ENCODE measurements around the gene TNXB.
A peak's percentile ranks its signal among the peaks of the same experiment; 100 is the strongest.

TNXB gene

GRCh38 chr6:32089082-32089828 is 19.9 kb downstream of the TNXB start:
- Mint-ChIP-seq H3K27me3 (ENCODE audit: low read depth) (peaks cover 51% of the 10 kb centered on the region), H3K9me3 (no peaks in the 10 kb centered on the region), H3K4me1 (ENCODE audit: low read depth) (peaks cover 7% of the 10 kb centered on the region), H3K36me3 (ENCODE audit: low read depth) (no peaks in the 10 kb centered on the region), H3K27ac (no peak overlapping the region), H3K4me3 (no peak overlapping the region)
- DNase-seq (ENCODE audit: low spot score) = no peak

GRCh38 chr6:32088487-32089049 is 20.6 kb downstream of the TNXB start:
- peaks cover 54% of the 10 kb centered on the region for H3K27me3 Mint-ChIP-seq (ENCODE audit: low read depth)
- no peaks in the 10 kb centered on the region for H3K9me3 Mint-ChIP-seq
- H3K4me1 Mint-ChIP-seq (ENCODE audit: low read depth) = peaks cover 7% of the 10 kb centered on the region
- H3K4me3 Mint-ChIP-seq = no peak overlapping the region
- DNase-seq (ENCODE audit: low spot score) = no peak
- no peak overlapping the region for H3K27ac Mint-ChIP-seq
- no peaks in the 10 kb centered on the region for H3K36me3 Mint-ChIP-seq (ENCODE audit: low read depth)

- Mint-ChIP-seq H3K9me3 (no peaks in the 10 kb centered on the region), H3K4me1 (ENCODE audit: low read depth) (peaks cover 7% of the 10 kb centered on the region), H3K36me3 (ENCODE audit: low read depth) (no peaks in the 10 kb centered on the region), H3K27me3 (ENCODE audit: low read depth) (peaks cover 49% of the 10 kb centered on the region), H3K27ac (no peak overlapping the region), H3K4me3 (no peak overlapping the region)
- peak; percentile 58 for DNase-seq (ENCODE audit: low spot score)
These were observed 21.3 kb downstream of the TNXB start for GRCh38 chr6:32087574-32088486.

DNA sequence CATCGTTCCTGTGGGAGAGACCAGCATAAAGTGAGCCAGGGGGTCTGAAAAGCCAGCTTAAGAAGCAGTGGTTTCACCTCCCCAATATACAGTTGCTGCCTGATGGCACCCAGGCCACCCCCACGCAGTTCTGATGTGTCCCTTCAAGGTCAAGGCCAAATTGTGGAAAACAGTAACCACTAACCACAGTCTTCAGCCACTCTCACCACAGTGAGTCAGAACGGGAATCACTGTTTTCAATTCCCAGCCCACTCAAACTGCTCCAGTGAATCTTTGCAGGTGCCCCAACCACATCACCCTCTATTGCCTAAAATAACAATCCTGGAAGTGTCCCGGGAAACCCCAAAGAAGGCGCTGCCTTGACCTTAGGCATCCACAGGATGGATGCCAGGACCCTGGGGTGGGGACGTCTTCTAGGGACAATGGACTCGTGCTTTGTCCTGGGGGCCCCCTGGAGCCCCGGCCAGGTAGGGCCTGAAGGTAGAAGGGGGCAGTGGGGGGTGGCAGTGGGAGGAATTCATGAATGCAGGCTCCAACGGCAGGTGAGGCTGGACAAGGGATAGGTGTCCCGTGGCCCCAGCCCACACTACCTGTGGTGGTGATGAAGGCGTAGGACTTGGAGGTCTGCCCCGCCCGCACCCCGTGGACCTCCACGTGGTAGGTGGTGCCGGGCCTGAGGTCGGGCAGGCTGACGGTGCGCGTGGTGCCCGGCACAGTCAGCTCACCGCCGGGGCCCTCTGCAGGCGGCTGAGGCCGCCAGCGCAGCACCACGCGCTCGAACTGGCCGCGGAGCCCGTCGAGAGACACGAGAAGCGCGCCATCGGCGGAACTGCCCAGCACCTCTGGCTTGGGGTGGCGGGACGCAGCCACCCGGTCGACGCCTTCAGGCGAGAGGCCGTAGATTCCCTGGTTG is 22.2 kb downstream of the TNXB start:
- DNase-seq (ENCODE audit: low spot score) = peak; percentile 60

DNA sequence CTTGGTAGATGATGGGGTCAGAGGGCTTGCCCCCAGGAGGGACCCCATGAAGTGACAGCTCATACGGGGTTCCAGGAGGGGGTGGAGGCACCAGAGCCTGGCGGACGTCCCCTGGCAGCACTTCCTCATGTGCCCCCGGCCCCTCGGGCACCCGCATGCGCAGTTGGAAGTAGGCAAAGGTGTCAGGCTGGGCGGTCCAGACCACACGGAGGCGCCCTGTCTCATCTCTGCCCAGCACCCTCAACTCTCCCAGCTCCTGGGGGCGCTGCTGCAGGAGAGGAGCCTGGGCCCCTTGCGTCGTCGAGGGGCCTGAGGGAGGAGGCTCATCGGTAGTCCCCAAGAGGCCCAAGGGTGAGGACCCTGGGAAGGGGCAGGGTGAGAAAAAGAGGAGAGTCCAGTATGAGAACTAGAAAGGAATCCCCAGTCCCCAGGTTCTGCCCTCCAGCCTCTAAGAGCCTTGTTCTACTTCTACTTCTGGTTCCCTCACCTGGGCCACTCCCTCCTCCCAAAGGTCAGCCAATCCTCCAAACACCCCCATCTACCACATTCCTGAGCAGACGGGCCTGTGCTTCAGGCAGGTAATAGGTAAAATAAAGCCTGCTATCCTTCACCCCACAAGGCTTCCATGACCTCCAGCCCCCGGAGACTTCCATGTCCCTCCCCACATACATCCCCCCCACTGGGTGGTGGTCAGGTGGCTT is 23.2 kb downstream of the TNXB start:
- no peaks in the 10 kb centered on the region for H3K36me3 Mint-ChIP-seq (ENCODE audit: low read depth)
- H3K9me3 Mint-ChIP-seq = no peaks in the 10 kb centered on the region
- H3K4me1 Mint-ChIP-seq (ENCODE audit: low read depth) = peaks cover 7% of the 10 kb centered on the region
- no peak overlapping the region for H3K4me3 Mint-ChIP-seq
- no peak for DNase-seq (ENCODE audit: low spot score)
- H3K27ac Mint-ChIP-seq = no peak overlapping the region
- peaks cover 47% of the 10 kb centered on the region for H3K27me3 Mint-ChIP-seq (ENCODE audit: low read depth)

More for the DNA sequence above, 22.2 kb downstream of the TNXB start:
- Mint-ChIP-seq H3K27ac (no peak overlapping the region), H3K4me3 (no peak overlapping the region), H3K4me1 (ENCODE audit: low read depth) (peaks cover 7% of the 10 kb centered on the region), H3K27me3 (ENCODE audit: low read depth) (peaks cover 47% of the 10 kb centered on the region), H3K36me3 (ENCODE audit: low read depth) (no peaks in the 10 kb centered on the region), H3K9me3 (no peaks in the 10 kb centered on the region)

DNA sequence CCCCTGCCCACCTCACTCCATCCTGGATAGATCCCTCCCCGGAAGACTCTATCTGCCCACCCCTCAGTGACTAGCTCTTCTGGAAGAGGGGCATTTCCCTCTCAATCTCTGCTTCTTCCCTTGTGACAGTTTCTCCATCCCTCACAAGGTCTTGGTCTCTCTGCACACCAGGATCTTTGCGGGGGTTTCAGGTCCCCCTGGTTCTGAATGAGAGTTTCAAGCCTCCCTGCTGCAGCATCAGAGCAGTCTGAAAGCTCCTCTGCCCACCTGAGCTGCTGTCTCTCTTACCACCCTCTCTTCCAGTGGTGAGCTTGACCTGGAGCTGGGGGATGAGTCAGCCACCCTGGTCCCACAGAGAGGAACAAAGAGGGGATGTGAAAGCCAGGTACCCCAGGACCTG is 24.4 kb downstream of the TNXB start:
- no peak overlapping the region for H3K4me3 Mint-ChIP-seq
- H3K4me1 Mint-ChIP-seq (ENCODE audit: low read depth) = peaks cover 7% of the 10 kb centered on the region
- DNase-seq (ENCODE audit: low spot score) = no peak
- H3K27ac Mint-ChIP-seq = no peak overlapping the region
- no peaks in the 10 kb centered on the region for H3K9me3 Mint-ChIP-seq
- H3K27me3 Mint-ChIP-seq (ENCODE audit: low read depth) = peaks cover 39% of the 10 kb centered on the region
- H3K36me3 Mint-ChIP-seq (ENCODE audit: low read depth) = no peaks in the 10 kb centered on the region

- no peak for DNase-seq (ENCODE audit: low spot score)
- H3K4me3 Mint-ChIP-seq = no peak overlapping the region
- H3K4me1 Mint-ChIP-seq (ENCODE audit: low read depth) = peaks cover 7% of the 10 kb centered on the region
- peaks cover 32% of the 10 kb centered on the region for H3K27me3 Mint-ChIP-seq (ENCODE audit: low read depth)
- no peak overlapping the region for H3K27ac Mint-ChIP-seq
- H3K9me3 Mint-ChIP-seq = no peaks in the 10 kb centered on the region
- no peaks in the 10 kb centered on the region for H3K36me3 Mint-ChIP-seq (ENCODE audit: low read depth)
These were observed 25.0 kb downstream of the TNXB start for GRCh38 chr6:32083812-32084768.

- H3K27ac Mint-ChIP-seq = no peak overlapping the region
These were observed 26.2 kb downstream of the TNXB start for GRCh38 chr6:32082935-32083334.

DNA sequence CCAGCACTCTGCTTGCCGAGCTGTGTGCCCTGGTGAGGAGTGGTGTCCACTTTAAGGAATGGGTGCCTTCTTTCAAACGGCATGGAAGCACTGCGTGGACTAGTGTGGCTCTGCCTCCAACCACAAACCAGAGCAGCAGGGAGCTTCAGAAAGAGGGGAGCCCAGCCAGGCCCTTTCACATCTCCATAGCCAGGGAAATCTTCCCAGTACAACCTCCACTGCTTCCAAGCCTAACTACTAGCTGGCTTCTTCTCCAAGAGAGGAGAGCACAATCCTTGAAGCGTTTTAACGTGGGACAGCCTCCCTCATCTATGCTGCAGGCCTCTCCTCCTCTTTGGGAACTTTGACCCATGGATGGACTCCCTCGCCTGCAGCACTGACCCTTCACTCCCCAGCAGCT is 26.7 kb downstream of the TNXB start:
- H3K27ac Mint-ChIP-seq = no peak overlapping the region
- peaks cover 7% of the 10 kb centered on the region for H3K4me1 Mint-ChIP-seq (ENCODE audit: low read depth)
- no peaks in the 10 kb centered on the region for H3K36me3 Mint-ChIP-seq (ENCODE audit: low read depth)
- peaks cover 22% of the 10 kb centered on the region for H3K27me3 Mint-ChIP-seq (ENCODE audit: low read depth)
- no peak overlapping the region for H3K4me3 Mint-ChIP-seq
- H3K9me3 Mint-ChIP-seq = no peaks in the 10 kb centered on the region
- DNase-seq (ENCODE audit: low spot score) = no peak

More at GRCh38 chr6:32082935-32083334, 26.2 kb downstream of the TNXB start:
- no peak for DNase-seq (ENCODE audit: low spot score)
- H3K9me3 Mint-ChIP-seq = no peaks in the 10 kb centered on the region
- peaks cover 22% of the 10 kb centered on the region for H3K27me3 Mint-ChIP-seq (ENCODE audit: low read depth)
- H3K4me1 Mint-ChIP-seq (ENCODE audit: low read depth) = peaks cover 7% of the 10 kb centered on the region
- no peaks in the 10 kb centered on the region for H3K36me3 Mint-ChIP-seq (ENCODE audit: low read depth)
- no peak overlapping the region for H3K4me3 Mint-ChIP-seq

GRCh38 chr6:32081168-32081990 is 27.8 kb downstream of the TNXB start:
- peaks cover under 1% of the 10 kb centered on the region for H3K4me1 Mint-ChIP-seq (ENCODE audit: low read depth)
- H3K27me3 Mint-ChIP-seq (ENCODE audit: low read depth) = peaks cover 16% of the 10 kb centered on the region
- H3K36me3 Mint-ChIP-seq (ENCODE audit: low read depth) = no peaks in the 10 kb centered on the region
- no peak overlapping the region for H3K27ac Mint-ChIP-seq
- DNase-seq (ENCODE audit: low spot score) = no peak
- H3K4me3 Mint-ChIP-seq = no peak overlapping the region
- no peaks in the 10 kb centered on the region for H3K9me3 Mint-ChIP-seq

- no peak for DNase-seq (ENCODE audit: low spot score)
- Mint-ChIP-seq H3K27ac (no peak overlapping the region), H3K4me3 (no peak overlapping the region), H3K4me1 (ENCODE audit: low read depth) (no peaks in the 10 kb centered on the region), H3K36me3 (ENCODE audit: low read depth) (no peaks in the 10 kb centered on the region), H3K27me3 (ENCODE audit: low read depth) (peaks cover 12% of the 10 kb centered on the region), H3K9me3 (no peaks in the 10 kb centered on the region)
These were observed 29.4 kb downstream of the TNXB start for GRCh38 chr6:32079566-32080290.

All from T-helper 2 cell treated with Interferon-gamma antibody and Interleukin-4, amounts not matched to agents 5 μg/mL and 100 μg/mL, for 36 hours (primary cell).